Prostate gland (tissue), 2 donors: Measurements from ENCODE around the gene LCN12. TPM values are rescaled to one million over a fixed set of nuclear protein-coding genes. Genes with fewer than 3 reads are reported as not detected.

ENCODE experiments used
- DNase-seq: peaks from one replicate; pipeline ENCODE4 v3.0.0-alpha.2; 2019; ENCODE audit warnings: low spot score
- H3K27ac ChIP-seq, 2 donors: fragments of 200-600 bp; sonication (generic); 2 replicates each; pipeline ENCODE4 v1.5.1; 2017 to 2019
- H3K27me3 ChIP-seq: fragments of 200-600 bp; sonication (generic); replicated peaks from 2 replicates; pipeline ENCODE4 v1.5.1; 2019; ENCODE audit not compliant: insufficient read depth
- H3K36me3 ChIP-seq, 2 donors: fragments of 200-600 bp; sonication (generic); 1 replicate in 1 of 2; 2 replicates in 1 of 2; pipeline versions ENCODE4 v1.5.1 to v1.8.1; 2017 to 2019
- H3K4me1 ChIP-seq: fragments of 200-600 bp; sonication (generic); replicated peaks from 2 replicates; pipeline ENCODE4 v1.5.1; 2019
- H3K4me3 ChIP-seq, 2 donors: fragments of 200-600 bp; sonication (generic); 2 replicates each; pipeline ENCODE4 v1.5.1; 2017 to 2019
- H3K9me3 ChIP-seq: fragments of 200-600 bp; sonication (generic); 2 replicates; pipeline ENCODE4 v1.5.1; 2017
- POLR2A ChIP-seq: fragments of 450-650 bp; IDR thresholded peaks from one replicate; pipeline ENCODE4 v1.6.1; 2016; ENCODE audit warnings: antibody characterized with exemption, mild to moderate bottlenecking
- POLR2AphosphoS5 ChIP-seq: sonication (generic); formaldehyde crosslinking; IDR thresholded peaks from one replicate; pipeline ENCODE4 v1.6.1; 2017; ENCODE audit warnings: antibody characterized with exemption
- WGBS: methylation state at CpG from one replicate; pipeline ENCODE4 v1.1.5; 2018; 5-methylcytosine and 5-hydroxymethylcytosine counted together
- intact Hi-C: fragments of 100-400 bp; cut with DNase I; formaldehyde crosslinking; loops from one replicate; pipeline ENCODE4 v1.14.2; 2022
- total RNA-seq, 2 donors: library from RNA; depleted of rRNA; stranded (reverse); fragments of >200 nt; gene quantifications; one replicate each; pipeline ENCODE4 v1.1.0, GENCODE V29; 2016
- TF ChIP-seq, protein P1 (sequence below), 4 experiments: fragments of 200-600 bp in 2 of 4; fragments of 450-650 bp in 2 of 4; sonication (generic) in 2 of 4; IDR thresholded peaks; 1 replicate in 3 of 4; 2 replicates in 1 of 4; pipeline ENCODE4 v1.5.1; 2016 to 2019; ENCODE audit warnings: antibody characterized with exemption in 4 of 4, mild to moderate bottlenecking in 2 of 4, moderate library complexity in 2 of 4

Gene LCN12
- total RNA-seq, 2 donors from 2014 or later = 4.1 to 13.7 TPM

DNA sequence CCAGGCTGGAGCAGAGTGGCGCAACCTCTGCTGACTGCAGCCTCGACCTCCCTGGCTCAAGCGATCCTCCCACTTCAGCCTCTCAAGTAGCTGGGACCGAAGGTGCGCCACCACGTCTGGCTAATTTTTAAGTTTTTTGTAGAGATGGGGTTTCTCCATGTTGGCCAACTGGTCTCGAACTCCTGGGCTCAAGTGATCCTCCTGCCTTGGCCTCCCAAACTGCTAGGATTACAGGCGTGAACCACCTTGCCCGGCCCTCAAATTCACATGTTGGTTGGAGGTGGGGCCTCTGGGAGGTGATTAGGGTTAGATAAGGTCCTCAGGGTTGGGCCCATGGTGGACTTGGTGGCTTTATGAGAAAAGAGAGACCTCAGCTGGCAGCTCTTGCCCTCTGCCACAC, 10.1 kb downstream of the LCN12 start:
- 97% methylated on average over 9 of the region's 9 CpGs for WGBS
- no peak overlapping the region for H3K4me3 ChIP-seq
- no peak for TF ChIP-seq POLR2A
- no peak for TF ChIP-seq POLR2AphosphoS5
- TF ChIP-seq, protein P1, sequence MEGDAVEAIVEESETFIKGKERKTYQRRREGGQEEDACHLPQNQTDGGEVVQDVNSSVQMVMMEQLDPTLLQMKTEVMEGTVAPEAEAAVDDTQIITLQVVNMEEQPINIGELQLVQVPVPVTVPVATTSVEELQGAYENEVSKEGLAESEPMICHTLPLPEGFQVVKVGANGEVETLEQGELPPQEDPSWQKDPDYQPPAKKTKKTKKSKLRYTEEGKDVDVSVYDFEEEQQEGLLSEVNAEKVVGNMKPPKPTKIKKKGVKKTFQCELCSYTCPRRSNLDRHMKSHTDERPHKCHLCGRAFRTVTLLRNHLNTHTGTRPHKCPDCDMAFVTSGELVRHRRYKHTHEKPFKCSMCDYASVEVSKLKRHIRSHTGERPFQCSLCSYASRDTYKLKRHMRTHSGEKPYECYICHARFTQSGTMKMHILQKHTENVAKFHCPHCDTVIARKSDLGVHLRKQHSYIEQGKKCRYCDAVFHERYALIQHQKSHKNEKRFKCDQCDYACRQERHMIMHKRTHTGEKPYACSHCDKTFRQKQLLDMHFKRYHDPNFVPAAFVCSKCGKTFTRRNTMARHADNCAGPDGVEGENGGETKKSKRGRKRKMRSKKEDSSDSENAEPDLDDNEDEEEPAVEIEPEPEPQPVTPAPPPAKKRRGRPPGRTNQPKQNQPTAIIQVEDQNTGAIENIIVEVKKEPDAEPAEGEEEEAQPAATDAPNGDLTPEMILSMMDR (IDR thresholded peaks at IDR 0.05) = no peak
- H3K27ac ChIP-seq = peak overlapping the region in 1 of 2 donors; percentile 62
- H3K9me3 ChIP-seq = no peaks in the 10 kb centered on the region
- intact Hi-C loops = no loop called here
- H3K27me3 ChIP-seq = no peaks in the 10 kb centered on the region
- DNase-seq = no peak
- peaks cover 9% of the 10 kb centered on the region for H3K4me1 ChIP-seq
- no peaks in the 10 kb centered on the region for H3K36me3 ChIP-seq

DNA sequence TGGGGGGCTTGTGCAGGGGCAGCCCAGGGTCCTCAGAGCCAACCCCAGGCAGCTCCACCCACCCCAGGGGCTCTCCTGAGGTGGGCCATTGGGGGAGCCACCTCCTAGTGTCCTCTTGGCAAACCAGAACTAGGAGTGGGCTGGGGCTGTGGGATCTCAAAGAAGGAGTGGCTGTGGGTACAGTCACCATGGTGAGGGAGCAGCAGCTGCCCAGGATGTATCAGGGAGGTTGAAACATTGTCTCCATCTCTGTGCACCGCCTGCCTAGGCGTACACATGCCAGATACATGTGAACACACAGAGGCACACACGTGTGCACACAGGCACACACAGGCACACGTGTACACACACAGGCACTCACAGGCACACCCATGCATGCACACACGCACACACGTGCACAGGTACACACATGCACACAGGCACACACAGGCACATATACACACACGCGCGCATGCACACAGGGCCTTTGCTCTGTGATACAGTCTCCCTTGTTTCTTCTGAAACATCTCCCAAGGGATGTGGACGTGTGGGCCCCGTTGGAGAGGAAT, 10.7 kb downstream of the LCN12 start:
- intact Hi-C loops = no loop called here
- 91% methylated on average over 11 of the region's 11 CpGs for WGBS
- no peak for DNase-seq

GRCh38 chr9:136963341-136963740, 11.3 kb downstream of the LCN12 start:
- no peaks in the 10 kb centered on the region for H3K9me3 ChIP-seq
- H3K27ac ChIP-seq = no peak overlapping the region
- H3K36me3 ChIP-seq = no peaks in the 10 kb centered on the region
- no peak overlapping the region for H3K4me3 ChIP-seq
- no peak for DNase-seq
- intact Hi-C loops = no loop called here
- peaks cover 9% of the 10 kb centered on the region for H3K4me1 ChIP-seq
- WGBS = 89% methylated on average over 15 of the region's 15 CpGs
- no peaks in the 10 kb centered on the region for H3K27me3 ChIP-seq
- TF ChIP-seq POLR2A (no peak), POLR2AphosphoS5 (no peak)
- TF ChIP-seq, protein P1 (IDR thresholded peaks at IDR 0.05) = no peak

More for the DNA sequence above, 10.7 kb downstream of the LCN12 start:
- no peaks in the 10 kb centered on the region for H3K9me3 ChIP-seq
- no peak overlapping the region for H3K27ac ChIP-seq
- H3K4me3 ChIP-seq = no peak overlapping the region
- peaks cover 9% of the 10 kb centered on the region for H3K4me1 ChIP-seq
- TF ChIP-seq, protein P1 (IDR thresholded peaks at IDR 0.05) = no peak
- no peak for TF ChIP-seq POLR2AphosphoS5
- TF ChIP-seq POLR2A = no peak
- H3K27me3 ChIP-seq = no peaks in the 10 kb centered on the region
- no peaks in the 10 kb centered on the region for H3K36me3 ChIP-seq

- Histone ChIP-seq H3K27ac (no peak overlapping the region), H3K4me3 (no peak overlapping the region), H3K4me1 (peaks cover 9% of the 10 kb centered on the region), H3K27me3 (no peaks in the 10 kb centered on the region), H3K9me3 (no peaks in the 10 kb centered on the region), H3K36me3 (no peaks in the 10 kb centered on the region)
- DNase-seq = no peak
- intact Hi-C loops = no loop called here
- 93% methylated on average over 12 of the region's 12 CpGs for WGBS
- TF ChIP-seq, protein P1 (IDR thresholded peaks at IDR 0.05) = no peak
- no peak for TF ChIP-seq POLR2A
These were observed 11.7 kb downstream of the LCN12 start for GRCh38 chr9:136963751-136964150.

DNA sequence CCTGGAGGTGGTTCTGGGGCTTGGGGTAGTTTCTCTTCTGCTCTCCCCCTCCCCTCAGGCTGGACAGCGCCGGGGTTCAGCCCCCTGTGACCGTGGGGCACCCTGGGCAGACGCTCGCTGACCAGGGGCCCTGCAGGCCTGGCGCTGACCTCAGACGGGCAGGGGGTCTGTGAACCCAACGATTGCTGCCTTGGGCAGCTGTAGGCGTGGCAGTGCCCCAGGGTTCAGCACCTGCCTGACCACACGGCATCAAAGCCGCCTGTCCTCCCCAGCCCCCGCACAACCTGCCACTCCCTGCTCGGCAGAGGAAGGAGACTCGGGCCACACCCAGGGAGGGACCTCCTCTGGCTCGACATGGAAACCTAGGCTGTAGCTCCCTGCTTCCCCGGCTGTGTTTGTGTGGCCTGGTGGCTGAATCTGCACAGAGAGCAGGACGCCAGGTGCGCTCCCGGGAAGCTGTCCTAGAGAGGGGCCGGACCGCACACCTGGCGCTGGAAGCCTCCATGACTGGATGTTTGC, 12.2 kb downstream of the LCN12 start:
- H3K36me3 ChIP-seq = no peaks in the 10 kb centered on the region
- DNase-seq = no peak
- H3K27me3 ChIP-seq = no peaks in the 10 kb centered on the region
- no peak overlapping the region for H3K27ac ChIP-seq
- no peak overlapping the region for H3K4me3 ChIP-seq
- peaks cover 9% of the 10 kb centered on the region for H3K4me1 ChIP-seq
- no peaks in the 10 kb centered on the region for H3K9me3 ChIP-seq
- TF ChIP-seq POLR2A (no peak), POLR2AphosphoS5 (no peak)
- TF ChIP-seq, protein P1 (IDR thresholded peaks at IDR 0.05) = no peak
- 62% methylated on average over 22 of the region's 22 CpGs for WGBS
- intact Hi-C loops = no loop called here
